Measurements from ENCODE around the gene ZC3HAV1. TPM values are rescaled to one million over a fixed set of nuclear protein-coding genes. Genes with fewer than 3 reads are reported as not detected.
A peak's percentile ranks its signal among the peaks of the same experiment; 100 is the strongest.
"Not testable (repeated sequence)": the region's sequence is repeated elsewhere in the genome, so short reads cannot be mapped to it uniquely, and the experiment has no call there.

ZC3HAV1 gene
- polyA plus RNA-seq, 3 donors, result 17.2 to 25.0 (median 19.1) TPM

GRCh38 chr7:139026551-139026950, 83.0 kb downstream of the ZC3HAV1 start:
- no peak for DNase-seq

- not testable (repeated sequence) for DNase-seq
Measured at GRCh38 chr7:139025861-139026260, 83.7 kb downstream of the ZC3HAV1 start.

GRCh38 chr7:139023076-139023475, 86.4 kb downstream of the ZC3HAV1 start:
- DNase-seq, result no peak

GRCh38 chr7:139022286-139022685, 87.2 kb downstream of the ZC3HAV1 start:
- DNase-seq, result no peak

- no peak for DNase-seq
Measured at GRCh38 chr7:139018910-139019309, 90.6 kb downstream of the ZC3HAV1 start.

- DNase-seq, result peak; percentile 55
Measured at GRCh38 chr7:139016931-139017511, 92.5 kb downstream of the ZC3HAV1 start.

GRCh38 chr7:139011373-139011772, 98.1 kb downstream of the ZC3HAV1 start:
- DNase-seq, result no peak

GRCh38 chr7:139004321-139005090, 105.0 kb downstream of the ZC3HAV1 start:
- no peak for DNase-seq

GRCh38 chr7:138999414-138999813, 110.1 kb downstream of the ZC3HAV1 start:
- no peak for DNase-seq

Other genes starting within 250 kb of the ZC3HAV1 start
- gene KIAA1549, start 128.3 kb downstream of the ZC3HAV1 start, polyA plus RNA-seq (ENCODE audit: insufficient read length in 3 of 3), result 10 to 100 TPM; 14.1 to 15.2 (median 14.2) TPM
- 10 to 100 TPM; 17.3 to 32.9 (median 29.2) TPM for gene ZC3HAV1L, start 73.7 kb downstream of the ZC3HAV1 start, polyA plus RNA-seq (ENCODE audit: insufficient read length in 3 of 3)
- 10 to 100 TPM; 11.9 to 24.9 (median 24.1) TPM for gene UBN2, start 121.5 kb upstream of the ZC3HAV1 start, polyA plus RNA-seq (ENCODE audit: insufficient read length in 3 of 3)
- gene FMC1, start 231.6 kb upstream of the ZC3HAV1 start, polyA plus RNA-seq (ENCODE audit: insufficient read length in 3 of 3), result 10 to 100 TPM; 26.7 to 39.4 (median 30.4) TPM